Ishikawa (cell line): ENCODE results near the gene CACNA2D3.

Experiments used
- EGR1 ChIP-seq: IDR thresholded peaks from 2 replicates; pipeline ENCODE4 v1.6.1; 2012
- FOXM1 ChIP-seq: IDR thresholded peaks from 2 replicates; pipeline ENCODE4 v1.6.1; 2012; ENCODE audit warnings: low read depth, borderline replicate concordance
- MAX ChIP-seq: IDR thresholded peaks from 2 replicates; pipeline ENCODE4 v1.6.1; 2012
- REST ChIP-seq: IDR thresholded peaks from 2 replicates; pipeline ENCODE4 v1.6.1; 2012; ENCODE audit warnings: low read depth, mild to moderate bottlenecking
- TAF1 ChIP-seq: IDR thresholded peaks from 2 replicates; pipeline ENCODE4 v1.6.1; 2012; ENCODE audit warnings: low read depth, mild to moderate bottlenecking
- TEAD4 ChIP-seq: IDR thresholded peaks from 2 replicates; pipeline ENCODE4 v1.6.1; 2012
- YY1 ChIP-seq: IDR thresholded peaks from 2 replicates; pipeline ENCODE4 v1.6.1; 2012; ENCODE audit warnings: low read depth

GRCh38 chr3:54955496-54955895 lies 833.1 kb downstream of the CACNA2D3 start:
- TF ChIP-seq YY1 (no peak), MAX (no peak), REST (no peak), TEAD4 (no peak), FOXM1 (no peak), EGR1 (no peak), TAF1 (no peak)
